AML-193 (cell line): ENCODE data around the gene HIVEP2.

Experiments used
- DNase-seq, 2 experiments: peaks; one replicate each; lab custom pipeline; 2025; lab: John Stamatoyannopoulos, UW

HIVEP2 gene

DNA sequence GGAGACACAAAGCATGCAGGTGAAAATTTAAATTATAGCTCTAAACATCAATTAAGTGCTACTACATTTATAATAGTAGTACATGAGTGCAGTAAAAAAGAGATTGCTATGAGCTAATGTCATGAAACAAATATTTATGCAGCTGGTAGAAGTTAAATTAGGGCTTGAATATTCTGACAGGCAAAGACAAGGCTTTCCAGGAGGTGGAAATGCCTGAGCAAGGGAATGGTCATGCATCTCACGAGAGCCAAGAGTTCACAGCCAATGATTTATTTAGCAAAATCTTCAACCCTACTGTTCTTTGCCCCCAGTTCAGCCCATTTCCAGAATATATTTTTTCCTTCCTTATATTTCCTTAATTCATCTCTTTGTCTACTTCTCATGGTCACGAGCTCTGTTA lies 128.9 kb downstream of the HIVEP2 start:
- DNase-seq, result no peak

DNA sequence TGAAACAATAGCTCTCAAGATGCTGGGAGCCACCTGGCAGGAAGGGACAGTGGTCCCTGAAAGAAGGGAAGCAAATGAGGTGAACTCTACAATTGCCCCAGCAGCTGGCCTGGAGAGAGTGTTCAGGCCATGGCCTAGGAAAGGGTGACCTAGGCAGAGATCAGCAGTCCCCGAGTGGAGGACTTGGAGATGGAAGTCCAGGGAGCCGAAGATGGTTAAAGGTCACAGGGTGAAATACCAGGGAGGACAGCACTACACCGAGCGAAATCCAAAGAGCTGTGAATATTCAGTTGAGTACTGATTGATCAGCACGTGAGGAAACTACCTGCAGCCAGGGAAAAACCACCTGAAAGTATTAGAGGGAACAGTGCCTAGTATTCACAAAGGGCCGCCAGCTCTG lies 133.1 kb downstream of the HIVEP2 start:
- no peak for DNase-seq

- DNase-seq, result no peak
These were observed 133.9 kb downstream of the HIVEP2 start for GRCh38 chr6:142810952-142811514.

GRCh38 chr6:142809947-142810346 lies 135.0 kb downstream of the HIVEP2 start:
- DNase-seq, result no peak

DNA sequence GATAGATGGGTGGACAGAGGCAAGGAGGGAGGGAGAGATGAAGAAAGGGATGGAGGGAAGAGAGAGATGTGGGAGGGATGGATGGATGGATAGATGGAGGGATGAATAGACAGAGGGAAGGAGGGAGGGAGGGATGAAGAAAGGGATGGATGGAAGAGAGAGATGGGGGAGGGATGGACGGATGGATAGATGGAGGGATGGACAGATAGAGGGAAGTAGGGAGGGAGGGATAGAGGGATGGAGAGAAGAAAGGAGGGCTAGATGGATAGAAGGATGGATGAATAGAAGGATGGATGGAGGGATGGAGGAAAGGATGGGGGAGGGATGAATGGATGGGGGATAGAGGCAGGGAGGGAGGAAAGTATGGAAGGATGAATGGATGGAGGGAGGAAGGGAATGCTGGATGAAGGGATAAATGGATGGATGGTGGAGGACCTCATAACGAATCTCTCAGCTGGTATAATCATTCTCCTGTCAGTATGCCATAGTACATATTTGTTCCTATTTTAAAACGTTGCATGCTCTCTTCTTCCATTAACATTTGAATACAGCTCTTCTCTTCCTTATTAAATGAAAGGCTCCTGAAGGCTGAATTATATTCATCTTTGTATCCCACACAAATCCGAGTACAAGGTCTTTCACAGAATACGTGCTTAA lies 136.4 kb downstream of the HIVEP2 start:
- DNase-seq, result no peak

DNA sequence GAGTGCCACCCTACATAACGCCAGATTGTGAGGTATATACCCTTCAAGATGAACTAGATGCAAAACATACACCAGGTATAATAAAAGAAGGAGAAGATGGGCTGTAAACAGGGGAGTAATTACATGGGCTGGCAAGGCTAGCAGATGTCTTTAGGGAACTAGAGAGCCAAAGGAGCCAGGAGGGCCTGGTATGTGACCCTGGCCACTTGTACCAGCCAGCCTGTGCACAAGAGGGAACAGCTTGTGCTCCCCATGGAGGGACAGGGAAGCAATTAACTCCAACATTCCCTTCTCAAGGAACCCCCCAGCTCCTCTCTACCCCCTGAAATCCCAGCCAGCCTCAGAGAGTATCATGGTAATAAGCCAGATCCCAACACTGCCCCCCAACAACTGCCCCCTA lies 139.9 kb downstream of the HIVEP2 start:
- no peak for DNase-seq

GRCh38 chr6:142804490-142804889 lies 140.5 kb downstream of the HIVEP2 start:
- no peak for DNase-seq

DNA sequence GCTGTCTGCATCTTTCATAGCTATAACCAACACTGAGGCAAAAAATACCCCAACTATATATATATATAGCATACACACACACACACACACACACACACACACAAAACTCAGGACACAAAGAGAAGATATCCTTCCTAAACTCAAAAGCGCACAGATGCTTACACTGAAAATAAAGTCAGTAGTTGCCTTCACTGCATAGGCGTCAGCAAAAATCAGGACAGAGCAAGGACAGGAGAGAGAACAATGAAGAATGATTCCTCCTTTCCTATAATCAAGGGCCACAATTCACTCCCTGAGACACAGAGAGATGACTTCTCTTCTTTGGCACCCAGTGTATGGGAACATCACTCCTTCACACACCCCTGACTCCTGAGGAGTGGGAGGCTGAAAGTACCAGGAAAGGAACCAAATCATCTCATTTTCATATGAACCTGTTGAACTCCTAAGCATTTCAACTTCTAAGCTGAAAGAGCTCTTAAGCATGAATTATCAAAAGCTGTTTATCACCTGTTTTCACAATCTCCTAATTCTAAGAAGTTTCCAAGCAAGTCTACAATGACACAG lies 141.4 kb downstream of the HIVEP2 start:
- no peak for DNase-seq

DNA sequence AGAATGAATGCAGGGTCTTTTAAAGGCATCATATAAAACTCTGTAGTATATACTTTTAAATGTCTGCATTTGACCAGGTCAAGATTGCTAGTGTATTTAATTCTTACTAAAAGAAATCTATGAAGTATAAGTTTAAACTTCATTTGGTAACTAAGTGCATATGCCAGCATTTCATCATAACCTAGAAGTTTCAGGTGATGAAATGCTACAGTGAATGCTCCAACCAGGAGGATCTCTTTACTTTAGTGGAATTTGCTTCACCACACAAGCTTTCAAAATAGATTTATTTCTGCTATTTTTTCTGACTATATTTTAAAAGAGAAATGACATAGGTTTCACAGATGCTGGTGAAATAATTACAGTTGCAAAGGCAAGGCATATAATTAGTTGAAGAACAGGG lies 141.9 kb downstream of the HIVEP2 start:
- DNase-seq, result no peak

DNA sequence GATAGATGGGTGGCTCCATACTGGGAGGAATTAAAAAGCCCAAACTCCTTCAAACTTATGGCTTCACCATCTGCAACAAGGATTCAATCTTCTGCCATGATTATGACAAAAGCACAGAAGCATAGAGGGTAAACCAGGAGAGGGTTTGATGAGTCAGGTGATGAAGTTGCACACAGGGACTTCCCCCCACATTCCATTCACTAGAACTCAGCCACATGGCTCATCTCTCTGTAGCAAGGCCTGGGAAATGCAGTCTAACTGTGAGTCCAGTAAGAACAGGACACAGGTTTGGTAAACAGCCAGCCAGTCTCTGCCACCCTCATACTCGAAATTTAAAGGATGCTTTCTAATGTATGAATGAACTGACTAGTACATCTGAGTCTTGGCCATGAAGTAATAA lies 142.9 kb downstream of the HIVEP2 start:
- DNase-seq, result no peak

GRCh38 chr6:142800240-142800639 lies 144.7 kb downstream of the HIVEP2 start:
- DNase-seq, result no peak

- DNase-seq, result no peak
These were observed 145.3 kb downstream of the HIVEP2 start for GRCh38 chr6:142799639-142800038.

GRCh38 chr6:142797159-142797558 lies 147.8 kb downstream of the HIVEP2 start:
- DNase-seq, result no peak

DNA sequence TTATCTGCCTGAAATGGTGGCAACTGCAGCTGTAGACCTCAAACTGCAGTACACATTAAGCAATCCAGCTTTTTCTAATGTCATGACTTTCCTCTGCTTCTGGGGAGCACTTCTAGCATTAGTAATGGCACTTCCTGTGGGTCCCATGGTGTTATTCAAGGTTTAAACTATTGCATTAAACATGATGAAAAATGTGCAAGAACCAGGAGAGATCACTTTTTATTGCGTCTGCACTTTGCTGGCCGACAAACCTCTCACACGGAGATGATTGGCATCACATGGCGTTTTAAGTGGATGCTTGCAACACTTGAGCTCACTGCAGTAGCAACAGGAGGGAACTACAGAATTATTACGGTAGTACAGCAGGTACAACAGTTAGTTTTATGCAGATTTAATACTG lies 148.4 kb downstream of the HIVEP2 start:
- DNase-seq, result no peak

DNA sequence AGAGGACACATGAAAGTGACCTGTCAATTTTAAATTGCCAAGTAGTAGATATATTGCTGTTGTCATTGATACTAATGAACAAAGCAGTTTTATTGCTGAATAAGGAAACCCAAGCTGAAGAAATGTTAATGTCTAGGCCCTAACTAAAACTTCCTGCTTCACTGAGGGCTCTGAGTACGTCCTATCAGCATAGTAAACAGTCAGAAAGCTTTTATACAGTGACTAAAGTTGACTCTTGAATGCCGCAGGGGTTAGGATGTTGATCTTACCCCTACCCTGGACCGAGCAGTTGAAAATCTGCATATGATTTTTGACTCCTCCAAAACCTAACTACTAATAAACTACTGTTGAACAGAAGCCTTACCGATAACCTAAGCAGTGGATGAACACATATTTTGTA lies 149.0 kb downstream of the HIVEP2 start:
- no peak for DNase-seq

DNA sequence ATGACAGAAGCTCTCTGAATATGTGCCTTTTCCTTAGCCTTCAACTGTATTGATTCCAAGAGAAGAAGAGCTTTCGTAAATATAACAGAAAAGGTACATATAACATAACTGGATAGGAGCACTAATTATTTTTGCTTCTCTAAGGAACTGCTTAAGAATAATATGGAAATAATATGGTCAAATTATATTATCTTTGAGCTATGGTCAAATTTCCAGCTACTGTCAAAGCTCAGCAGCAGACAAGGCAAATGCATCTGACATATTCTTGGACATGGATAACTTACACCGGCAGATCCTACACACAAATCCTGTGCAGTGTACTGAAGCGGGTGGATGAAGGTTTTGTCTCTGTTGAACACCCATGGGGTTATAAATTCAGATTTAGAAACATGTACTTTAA lies 150.6 kb downstream of the HIVEP2 start:
- DNase-seq, result no peak

DNA sequence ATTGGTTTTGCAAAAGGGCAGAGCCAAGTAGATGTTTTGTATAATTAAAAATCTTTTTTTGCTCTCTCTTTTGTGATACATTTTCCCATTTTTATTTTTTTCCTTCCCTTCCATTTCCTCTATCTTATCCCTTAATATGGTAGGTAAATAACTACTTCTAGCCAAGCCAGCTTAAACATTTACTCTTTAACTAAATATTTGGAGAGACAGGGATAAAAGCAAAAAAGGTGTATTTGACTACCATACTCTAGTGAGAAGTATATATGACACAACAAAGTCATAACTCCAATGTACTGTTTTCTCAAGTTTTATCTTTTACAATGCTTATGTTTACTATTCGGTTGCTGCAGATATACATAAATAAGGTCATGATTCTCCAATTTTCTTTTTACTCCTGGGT lies 154.7 kb downstream of the HIVEP2 start:
- DNase-seq, result no peak

- no peak for DNase-seq
These were observed 157.6 kb downstream of the HIVEP2 start for GRCh38 chr6:142787422-142787821.

- DNase-seq, result no peak
These were observed 158.5 kb downstream of the HIVEP2 start for GRCh38 chr6:142786476-142786875.

DNA sequence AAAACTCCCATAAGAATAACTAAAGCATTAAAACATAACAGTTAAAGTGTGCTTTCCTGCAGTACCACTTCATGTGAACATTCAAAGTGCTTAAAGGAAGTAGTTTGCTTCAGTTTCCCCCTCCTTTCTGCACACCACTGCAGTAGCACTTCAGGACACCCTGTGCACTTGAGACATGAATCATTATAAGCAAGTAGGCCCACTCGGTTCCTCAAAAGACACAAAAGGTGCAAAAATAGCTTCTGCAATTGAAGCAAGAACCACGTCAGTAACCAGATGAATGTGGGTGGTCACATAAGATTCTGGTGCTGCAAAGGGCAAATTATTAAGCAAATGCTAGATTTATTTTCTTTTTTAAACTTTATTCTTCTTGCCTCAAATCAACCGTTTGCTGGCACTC lies 160.6 kb downstream of the HIVEP2 start:
- no peak for DNase-seq

GRCh38 chr6:142783499-142783898 lies 161.5 kb downstream of the HIVEP2 start:
- no peak for DNase-seq

DNA sequence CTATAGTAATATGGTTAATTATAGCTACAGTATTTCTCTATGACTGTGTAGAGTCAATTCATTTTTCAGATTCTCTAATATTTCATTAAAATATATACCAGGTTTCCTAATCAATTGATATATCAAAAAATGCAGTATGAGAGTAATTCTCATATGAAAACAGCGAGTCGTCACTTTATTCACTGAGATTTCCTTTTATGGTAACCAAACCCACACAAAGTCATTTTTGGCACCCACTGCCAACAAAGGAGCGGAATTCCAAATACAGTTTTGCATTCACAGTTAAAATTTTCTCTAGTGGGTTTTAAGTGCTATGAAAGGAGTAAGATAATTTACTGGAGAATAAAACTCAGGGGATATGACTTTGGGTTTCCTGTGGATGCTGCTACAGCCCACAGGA lies 163.8 kb downstream of the HIVEP2 start:
- DNase-seq, result no peak

GRCh38 chr6:142773859-142774648 lies 170.9 kb downstream of the HIVEP2 start:
- DNase-seq, result no peak
